NB4 (cell line): ENCODE data around the gene ABLIM1.
A peak's percentile ranks its signal among the peaks of the same experiment; 100 is the strongest.

ENCODE experiments used
- DNase-seq: peaks from one replicate; pipeline ENCODE4 v3.0.0; 2010; ENCODE audit warnings: low read depth
- H3K4me3 ChIP-seq: one replicate; pipeline ENCODE4 v1.5.1; 2011; ENCODE audit warnings: mild to moderate bottlenecking, low read depth, low read length, moderate library complexity
- MYC ChIP-seq: IDR thresholded peaks from 2 replicates; pipeline ENCODE4 v1.6.1; 2011; ENCODE audit warnings: low read depth, low read length
- POLR2A ChIP-seq: IDR thresholded peaks from 2 replicates; pipeline ENCODE4 v1.6.1; 2011; ENCODE audit warnings: mild to moderate bottlenecking; ENCODE audit not compliant: insufficient read length; ENCODE audit errors: extremely low read depth
- TF ChIP-seq, protein P1 (sequence below): IDR thresholded peaks from 2 replicates; pipeline ENCODE4 v1.6.1; 2011; ENCODE audit warnings: low read depth, low read length
- TF ChIP-seq, protein P2 (sequence below): IDR thresholded peaks from one replicate; pipeline ENCODE4 v1.5.1; 2012; ENCODE audit warnings: low read depth, low read length

The ABLIM1 gene

DNA sequence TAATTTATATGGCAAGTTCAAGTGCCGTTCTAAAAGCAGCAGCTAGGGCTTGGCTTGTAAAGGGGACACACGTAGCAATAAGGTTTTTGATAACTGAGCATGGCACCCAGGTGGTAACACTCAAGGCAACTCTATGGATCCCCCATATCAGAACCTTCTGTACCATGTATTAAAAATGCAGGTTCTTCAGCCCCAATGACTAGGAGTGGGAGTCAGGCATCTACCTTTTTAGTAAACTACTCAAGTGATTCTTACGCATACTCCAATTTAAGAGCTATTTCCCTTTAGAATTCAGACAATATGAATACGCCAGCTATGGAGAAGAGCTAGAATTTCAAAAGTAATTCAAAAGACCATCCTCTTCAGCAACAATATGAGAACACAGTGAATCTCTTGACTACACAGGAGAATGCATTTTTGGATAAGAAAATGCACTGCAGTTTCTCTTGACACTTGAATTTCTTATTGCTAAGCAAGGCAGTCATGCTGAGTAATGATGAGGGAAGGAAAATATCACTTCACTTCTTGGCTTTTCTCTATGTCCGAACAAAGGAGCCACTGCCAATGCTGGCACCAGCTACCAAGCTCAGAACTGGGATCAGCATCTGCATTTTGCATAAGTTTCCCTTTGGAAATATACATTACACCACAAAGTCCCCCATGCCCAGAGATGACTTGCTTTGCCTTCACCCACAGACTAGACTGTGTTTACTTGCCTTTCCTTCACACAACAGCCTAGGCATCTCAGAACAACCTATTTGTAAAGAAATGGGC, 53.5 kb downstream of the ABLIM1 start:
- H3K4me3 ChIP-seq, result no peak overlapping the region
- no peak for DNase-seq
- TF ChIP-seq, protein P1, sequence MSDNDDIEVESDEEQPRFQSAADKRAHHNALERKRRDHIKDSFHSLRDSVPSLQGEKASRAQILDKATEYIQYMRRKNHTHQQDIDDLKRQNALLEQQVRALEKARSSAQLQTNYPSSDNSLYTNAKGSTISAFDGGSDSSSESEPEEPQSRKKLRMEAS, result no peak
- TF ChIP-seq MYC (no peak), POLR2A (no peak)
- TF ChIP-seq, protein P2, sequence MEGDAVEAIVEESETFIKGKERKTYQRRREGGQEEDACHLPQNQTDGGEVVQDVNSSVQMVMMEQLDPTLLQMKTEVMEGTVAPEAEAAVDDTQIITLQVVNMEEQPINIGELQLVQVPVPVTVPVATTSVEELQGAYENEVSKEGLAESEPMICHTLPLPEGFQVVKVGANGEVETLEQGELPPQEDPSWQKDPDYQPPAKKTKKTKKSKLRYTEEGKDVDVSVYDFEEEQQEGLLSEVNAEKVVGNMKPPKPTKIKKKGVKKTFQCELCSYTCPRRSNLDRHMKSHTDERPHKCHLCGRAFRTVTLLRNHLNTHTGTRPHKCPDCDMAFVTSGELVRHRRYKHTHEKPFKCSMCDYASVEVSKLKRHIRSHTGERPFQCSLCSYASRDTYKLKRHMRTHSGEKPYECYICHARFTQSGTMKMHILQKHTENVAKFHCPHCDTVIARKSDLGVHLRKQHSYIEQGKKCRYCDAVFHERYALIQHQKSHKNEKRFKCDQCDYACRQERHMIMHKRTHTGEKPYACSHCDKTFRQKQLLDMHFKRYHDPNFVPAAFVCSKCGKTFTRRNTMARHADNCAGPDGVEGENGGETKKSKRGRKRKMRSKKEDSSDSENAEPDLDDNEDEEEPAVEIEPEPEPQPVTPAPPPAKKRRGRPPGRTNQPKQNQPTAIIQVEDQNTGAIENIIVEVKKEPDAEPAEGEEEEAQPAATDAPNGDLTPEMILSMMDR, result no peak

DNA sequence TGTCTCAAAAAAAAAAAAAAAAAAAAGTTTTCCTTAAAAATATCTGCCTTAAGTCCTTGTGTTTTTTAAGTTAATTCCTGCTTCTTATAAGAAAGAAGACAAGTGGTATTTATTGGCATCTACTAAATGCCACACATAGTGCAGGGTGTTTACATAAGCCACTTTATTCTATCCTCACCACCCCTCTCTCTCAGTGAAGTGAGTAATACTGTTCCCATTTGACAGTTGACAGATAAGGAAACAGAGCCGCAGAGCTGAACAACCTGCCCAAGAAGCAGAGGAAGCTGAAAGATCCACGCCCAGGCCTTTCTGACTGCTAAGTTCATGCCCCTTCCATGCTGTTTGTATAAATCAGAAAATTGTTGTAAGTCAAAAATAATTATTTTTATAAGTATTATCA, 54.1 kb downstream of the ABLIM1 start:
- TF ChIP-seq POLR2A, result no peak
- TF ChIP-seq, protein P2, result no peak
- TF ChIP-seq MYC, result no peak
- TF ChIP-seq, protein P1, result no peak

DNA sequence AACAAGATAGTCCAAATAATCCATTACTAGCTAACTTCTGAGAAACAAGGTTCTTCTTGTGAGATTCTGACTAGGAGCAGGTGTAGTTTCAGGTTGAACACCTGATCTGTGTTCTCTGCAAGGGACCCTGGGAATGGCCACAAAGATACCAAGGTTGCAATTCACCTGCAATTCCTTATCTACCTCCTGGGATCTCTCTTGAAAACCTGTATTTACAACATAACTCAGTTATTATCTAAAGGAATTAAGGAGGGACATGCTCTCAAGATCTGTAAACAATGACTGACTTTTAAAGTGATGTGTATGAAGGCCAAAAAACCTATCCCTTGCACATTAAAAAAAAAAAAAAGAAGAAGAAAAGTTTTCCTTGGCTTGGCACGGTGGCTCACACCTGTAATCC, 54.8 kb downstream of the ABLIM1 start:
- no peak for DNase-seq
- no peak overlapping the region for H3K4me3 ChIP-seq
- TF ChIP-seq POLR2A, result no peak

More for the DNA sequence above, 54.1 kb downstream of the ABLIM1 start:
- no peak overlapping the region for H3K4me3 ChIP-seq
- DNase-seq, result peak; percentile 16

DNA sequence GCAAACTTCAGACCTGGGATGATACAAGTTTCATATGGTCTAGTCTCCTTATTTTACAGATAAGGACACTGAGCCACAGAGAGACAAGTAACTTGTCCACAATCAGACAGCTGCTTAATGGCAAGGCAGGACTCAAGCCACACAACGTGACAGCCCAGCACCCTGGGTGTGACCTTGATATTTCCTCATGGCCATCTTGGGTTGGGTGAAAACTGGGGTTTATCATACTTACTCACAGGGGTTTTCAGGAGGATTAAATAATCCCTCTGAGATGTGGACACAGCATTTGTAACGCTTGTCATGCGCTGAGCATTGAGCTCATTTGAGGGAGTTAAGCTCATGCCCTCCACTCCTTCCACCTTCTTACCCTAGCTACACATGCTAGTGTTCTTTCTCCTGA, 58.0 kb downstream of the ABLIM1 start:
- DNase-seq, result no peak
- TF ChIP-seq MYC (no peak), POLR2A (no peak)
- TF ChIP-seq, protein P2, result no peak
- TF ChIP-seq, protein P1, result no peak
- H3K4me3 ChIP-seq, result no peak overlapping the region

DNA sequence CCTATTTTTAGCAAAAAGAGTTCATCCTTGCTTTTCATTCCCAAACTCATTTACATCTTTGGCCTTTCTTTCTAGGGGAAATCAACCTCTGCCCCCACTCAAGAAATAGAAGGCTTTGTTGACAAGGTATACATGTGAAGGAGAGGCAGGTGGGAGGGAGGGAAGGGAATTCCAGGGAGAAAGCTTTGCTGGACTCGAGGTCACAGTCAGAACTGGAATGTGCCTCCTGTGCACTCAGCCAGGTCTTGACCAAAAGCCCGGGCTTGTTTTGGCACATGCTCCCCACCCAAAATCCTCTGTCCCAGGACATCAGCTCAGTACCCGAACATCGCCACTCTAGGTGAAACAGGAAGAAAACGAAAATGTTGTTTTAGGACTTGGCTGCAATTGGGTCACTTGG, 61.3 kb downstream of the ABLIM1 start:
- TF ChIP-seq, protein P1, result no peak
- DNase-seq, result no peak
- H3K4me3 ChIP-seq, result no peak overlapping the region

DNA sequence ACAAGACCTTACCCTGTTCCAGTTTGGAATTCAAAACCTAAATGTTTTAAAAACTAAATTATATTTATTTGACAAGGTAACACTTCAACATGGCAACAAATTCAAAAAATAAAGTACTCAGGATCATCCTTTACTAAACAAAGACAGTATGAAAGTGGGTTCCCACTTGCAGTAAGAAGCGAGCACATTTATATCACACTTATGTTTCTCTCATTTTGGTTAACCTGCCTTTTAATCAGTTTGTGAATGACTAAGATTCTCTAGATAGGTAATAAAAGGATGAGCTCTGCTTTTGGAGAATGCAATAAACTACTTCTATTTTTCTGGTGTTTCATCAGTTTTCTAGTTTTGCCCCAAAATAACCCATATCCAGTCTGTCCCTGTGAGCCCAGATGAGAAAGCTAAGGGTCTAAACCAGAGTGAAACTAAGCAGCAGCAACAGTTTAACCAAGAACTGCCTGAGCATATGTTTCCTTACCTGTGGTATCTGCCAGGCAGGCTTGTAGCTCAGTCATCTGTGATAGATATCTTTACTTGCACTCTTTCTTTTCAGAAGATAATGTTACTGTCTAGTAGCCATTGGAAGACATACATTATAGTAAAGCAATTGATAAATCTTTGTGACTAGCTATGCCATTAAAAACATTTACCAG, 64.1 kb downstream of the ABLIM1 start:
- no peak for DNase-seq
- TF ChIP-seq, protein P2, result no peak
- no peak for TF ChIP-seq POLR2A
- TF ChIP-seq, protein P1, result no peak
- no peak for TF ChIP-seq MYC

More for the DNA sequence above, 64.1 kb downstream of the ABLIM1 start:
- no peak overlapping the region for H3K4me3 ChIP-seq
